MM.1S (cell line): ENCODE data around the gene CEP68.

Experiments
- EZH2 ChIP-seq: fragments of 300-600 bp; sonication (generic); optimal IDR thresholded peaks from 2 replicates; pipeline ENCODE3; 2017; ENCODE audit warnings: low read depth, mild to moderate bottlenecking, antibody characterized with exemption, low read length, mixed read lengths
- TF ChIP-seq, protein P1 (sequence below): fragments of 300-600 bp; sonication (generic); IDR thresholded peaks from 2 replicates; pipeline ENCODE4 v1.5.1; 2016; ENCODE audit warnings: antibody characterized with exemption, low read length, mixed read lengths

DNA sequence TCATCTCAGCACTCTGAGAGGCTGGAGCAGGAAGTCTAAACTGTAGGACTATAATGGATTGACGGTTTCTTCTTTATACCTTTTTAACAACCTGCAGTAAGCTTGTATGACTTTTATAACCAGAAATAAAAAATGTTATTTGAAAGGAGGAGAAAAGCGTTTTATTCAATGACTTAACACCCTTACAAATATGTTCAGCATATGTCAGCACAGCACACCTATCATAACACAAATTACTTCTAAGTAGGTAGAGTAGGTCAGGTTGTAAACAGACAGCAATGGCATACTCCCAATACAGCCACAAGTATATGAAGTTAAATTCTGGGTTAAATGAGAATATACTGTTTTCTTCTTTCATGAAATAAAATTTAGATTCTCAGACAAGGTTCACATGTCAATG lies 57.6 kb downstream of the CEP68 start:
- TF ChIP-seq, protein P1, sequence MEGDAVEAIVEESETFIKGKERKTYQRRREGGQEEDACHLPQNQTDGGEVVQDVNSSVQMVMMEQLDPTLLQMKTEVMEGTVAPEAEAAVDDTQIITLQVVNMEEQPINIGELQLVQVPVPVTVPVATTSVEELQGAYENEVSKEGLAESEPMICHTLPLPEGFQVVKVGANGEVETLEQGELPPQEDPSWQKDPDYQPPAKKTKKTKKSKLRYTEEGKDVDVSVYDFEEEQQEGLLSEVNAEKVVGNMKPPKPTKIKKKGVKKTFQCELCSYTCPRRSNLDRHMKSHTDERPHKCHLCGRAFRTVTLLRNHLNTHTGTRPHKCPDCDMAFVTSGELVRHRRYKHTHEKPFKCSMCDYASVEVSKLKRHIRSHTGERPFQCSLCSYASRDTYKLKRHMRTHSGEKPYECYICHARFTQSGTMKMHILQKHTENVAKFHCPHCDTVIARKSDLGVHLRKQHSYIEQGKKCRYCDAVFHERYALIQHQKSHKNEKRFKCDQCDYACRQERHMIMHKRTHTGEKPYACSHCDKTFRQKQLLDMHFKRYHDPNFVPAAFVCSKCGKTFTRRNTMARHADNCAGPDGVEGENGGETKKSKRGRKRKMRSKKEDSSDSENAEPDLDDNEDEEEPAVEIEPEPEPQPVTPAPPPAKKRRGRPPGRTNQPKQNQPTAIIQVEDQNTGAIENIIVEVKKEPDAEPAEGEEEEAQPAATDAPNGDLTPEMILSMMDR = no peak
- TF ChIP-seq EZH2 = no peak
